Measurements from ENCODE around the gene SHROOM4.

DNA sequence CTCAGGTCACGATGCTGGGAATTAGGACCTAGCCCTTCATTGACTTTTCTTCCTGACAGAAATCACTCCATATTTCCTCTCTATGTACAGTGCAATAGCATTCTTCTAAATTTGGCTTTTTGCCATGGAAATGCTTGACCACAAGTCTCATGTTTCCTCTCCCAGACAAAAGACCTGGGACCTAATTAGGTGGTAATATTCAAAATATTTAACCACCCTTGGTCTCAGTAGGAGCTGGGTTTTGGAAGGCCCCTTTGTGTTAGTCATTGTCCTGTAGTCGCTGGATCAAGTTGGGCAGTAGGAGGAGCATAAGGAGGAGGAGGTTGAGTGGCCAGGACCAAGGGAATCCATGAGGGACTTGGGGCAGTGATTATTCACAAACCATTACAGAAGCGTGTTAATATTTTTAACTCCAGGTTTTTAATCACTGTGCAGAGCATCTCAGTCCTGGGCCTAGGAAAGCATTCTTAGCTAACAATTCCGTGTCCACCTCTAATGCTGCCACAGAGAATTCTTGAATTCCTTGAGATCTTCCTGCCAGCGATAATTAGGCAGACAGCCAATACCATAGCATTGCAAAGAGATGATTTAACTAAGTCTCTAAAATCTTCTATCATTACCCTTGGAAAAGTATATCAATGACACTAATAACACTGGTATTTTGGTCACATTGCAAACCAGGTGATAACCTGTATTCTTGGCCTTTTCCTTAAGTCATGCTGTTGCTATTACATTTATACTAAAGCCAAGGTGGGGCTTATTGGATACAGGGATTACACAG, 25.0 kb upstream of the SHROOM4 start:
- TF ChIP-seq, protein P1, sequence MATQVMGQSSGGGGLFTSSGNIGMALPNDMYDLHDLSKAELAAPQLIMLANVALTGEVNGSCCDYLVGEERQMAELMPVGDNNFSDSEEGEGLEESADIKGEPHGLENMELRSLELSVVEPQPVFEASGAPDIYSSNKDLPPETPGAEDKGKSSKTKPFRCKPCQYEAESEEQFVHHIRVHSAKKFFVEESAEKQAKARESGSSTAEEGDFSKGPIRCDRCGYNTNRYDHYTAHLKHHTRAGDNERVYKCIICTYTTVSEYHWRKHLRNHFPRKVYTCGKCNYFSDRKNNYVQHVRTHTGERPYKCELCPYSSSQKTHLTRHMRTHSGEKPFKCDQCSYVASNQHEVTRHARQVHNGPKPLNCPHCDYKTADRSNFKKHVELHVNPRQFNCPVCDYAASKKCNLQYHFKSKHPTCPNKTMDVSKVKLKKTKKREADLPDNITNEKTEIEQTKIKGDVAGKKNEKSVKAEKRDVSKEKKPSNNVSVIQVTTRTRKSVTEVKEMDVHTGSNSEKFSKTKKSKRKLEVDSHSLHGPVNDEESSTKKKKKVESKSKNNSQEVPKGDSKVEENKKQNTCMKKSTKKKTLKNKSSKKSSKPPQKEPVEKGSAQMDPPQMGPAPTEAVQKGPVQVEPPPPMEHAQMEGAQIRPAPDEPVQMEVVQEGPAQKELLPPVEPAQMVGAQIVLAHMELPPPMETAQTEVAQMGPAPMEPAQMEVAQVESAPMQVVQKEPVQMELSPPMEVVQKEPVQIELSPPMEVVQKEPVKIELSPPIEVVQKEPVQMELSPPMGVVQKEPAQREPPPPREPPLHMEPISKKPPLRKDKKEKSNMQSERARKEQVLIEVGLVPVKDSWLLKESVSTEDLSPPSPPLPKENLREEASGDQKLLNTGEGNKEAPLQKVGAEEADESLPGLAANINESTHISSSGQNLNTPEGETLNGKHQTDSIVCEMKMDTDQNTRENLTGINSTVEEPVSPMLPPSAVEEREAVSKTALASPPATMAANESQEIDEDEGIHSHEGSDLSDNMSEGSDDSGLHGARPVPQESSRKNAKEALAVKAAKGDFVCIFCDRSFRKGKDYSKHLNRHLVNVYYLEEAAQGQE (IDR thresholded peaks at IDR 0.05; ENCODE audit: insufficient read depth in 1 of 2, low read depth in 2 of 2, low read length in 2 of 2), result no peak
- TF ChIP-seq POLR2AphosphoS5 (IDR thresholded peaks at IDR 0.05; ENCODE audit: low read depth, low read length) (no peak), TAF1 (IDR thresholded peaks at IDR 0.05; ENCODE audit: borderline replicate concordance, insufficient read depth, low read length) (no peak)
